ENCODE measurements around the gene PCCA. TPM values are rescaled to one million over a fixed set of nuclear protein-coding genes. Genes with fewer than 3 reads are reported as not detected.

Gene PCCA
- total RNA-seq, 1 donor from 2014 or later = 3.6 TPM

- TF ChIP-seq, protein P1, sequence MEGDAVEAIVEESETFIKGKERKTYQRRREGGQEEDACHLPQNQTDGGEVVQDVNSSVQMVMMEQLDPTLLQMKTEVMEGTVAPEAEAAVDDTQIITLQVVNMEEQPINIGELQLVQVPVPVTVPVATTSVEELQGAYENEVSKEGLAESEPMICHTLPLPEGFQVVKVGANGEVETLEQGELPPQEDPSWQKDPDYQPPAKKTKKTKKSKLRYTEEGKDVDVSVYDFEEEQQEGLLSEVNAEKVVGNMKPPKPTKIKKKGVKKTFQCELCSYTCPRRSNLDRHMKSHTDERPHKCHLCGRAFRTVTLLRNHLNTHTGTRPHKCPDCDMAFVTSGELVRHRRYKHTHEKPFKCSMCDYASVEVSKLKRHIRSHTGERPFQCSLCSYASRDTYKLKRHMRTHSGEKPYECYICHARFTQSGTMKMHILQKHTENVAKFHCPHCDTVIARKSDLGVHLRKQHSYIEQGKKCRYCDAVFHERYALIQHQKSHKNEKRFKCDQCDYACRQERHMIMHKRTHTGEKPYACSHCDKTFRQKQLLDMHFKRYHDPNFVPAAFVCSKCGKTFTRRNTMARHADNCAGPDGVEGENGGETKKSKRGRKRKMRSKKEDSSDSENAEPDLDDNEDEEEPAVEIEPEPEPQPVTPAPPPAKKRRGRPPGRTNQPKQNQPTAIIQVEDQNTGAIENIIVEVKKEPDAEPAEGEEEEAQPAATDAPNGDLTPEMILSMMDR (IDR thresholded peaks at IDR 0.05) = no peak
- no peaks in the 10 kb centered on the region for H3K9me3 ChIP-seq
- H3K27me3 ChIP-seq = no peaks in the 10 kb centered on the region
- intact Hi-C loops (cut with DNase I) = no loop called here
- H3K4me3 ChIP-seq = no peak overlapping the region
- no peak overlapping the region for H3K27ac ChIP-seq
- H3K4me1 ChIP-seq = no peaks in the 10 kb centered on the region
- H3K36me3 ChIP-seq = no peaks in the 10 kb centered on the region
- no peak for DNase-seq (ENCODE audit: low spot score in 2 of 2)
Observed at GRCh38 chr13:100363874-100364273, 275.0 kb downstream of the PCCA start.

DNA sequence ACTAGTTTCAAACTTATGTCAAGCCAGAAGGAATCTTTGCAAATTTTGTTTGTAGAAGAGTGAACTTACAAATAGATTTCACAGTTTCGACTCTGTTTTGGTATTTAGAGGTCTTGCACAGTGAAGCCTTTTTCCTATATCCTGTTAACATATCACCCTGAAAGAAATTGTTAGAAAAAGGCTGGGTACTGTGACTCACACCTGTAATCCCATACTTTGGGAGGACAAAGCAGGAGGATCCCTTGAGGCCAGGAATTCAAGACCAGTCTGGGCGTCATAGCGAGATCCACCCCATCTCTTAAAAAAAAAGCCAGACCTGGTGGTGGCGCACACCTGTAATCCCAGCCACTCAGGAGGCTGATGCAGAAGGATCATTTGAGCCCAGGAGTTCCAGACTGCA is 275.7 kb downstream of the PCCA start:
- Histone ChIP-seq H3K27me3 (no peaks in the 10 kb centered on the region), H3K27ac (no peak overlapping the region), H3K4me1 (no peaks in the 10 kb centered on the region), H3K9me3 (no peaks in the 10 kb centered on the region), H3K36me3 (no peaks in the 10 kb centered on the region), H3K4me3 (no peak overlapping the region)
- TF ChIP-seq, protein P1 (IDR thresholded peaks at IDR 0.05) = no peak
- intact Hi-C loops (cut with DNase I) = no loop called here
- DNase-seq (ENCODE audit: low spot score in 2 of 2) = no peak

GRCh38 chr13:100365680-100366079 is 276.8 kb downstream of the PCCA start:
- no peaks in the 10 kb centered on the region for H3K4me1 ChIP-seq
- no peak overlapping the region for H3K27ac ChIP-seq
- no peaks in the 10 kb centered on the region for H3K9me3 ChIP-seq
- no peak for DNase-seq (ENCODE audit: low spot score in 2 of 2)
- TF ChIP-seq, protein P1 (IDR thresholded peaks at IDR 0.05) = no peak
- no peaks in the 10 kb centered on the region for H3K36me3 ChIP-seq
- intact Hi-C loops (cut with DNase I) = no loop called here
- H3K4me3 ChIP-seq = no peak overlapping the region
- H3K27me3 ChIP-seq = no peaks in the 10 kb centered on the region

DNA sequence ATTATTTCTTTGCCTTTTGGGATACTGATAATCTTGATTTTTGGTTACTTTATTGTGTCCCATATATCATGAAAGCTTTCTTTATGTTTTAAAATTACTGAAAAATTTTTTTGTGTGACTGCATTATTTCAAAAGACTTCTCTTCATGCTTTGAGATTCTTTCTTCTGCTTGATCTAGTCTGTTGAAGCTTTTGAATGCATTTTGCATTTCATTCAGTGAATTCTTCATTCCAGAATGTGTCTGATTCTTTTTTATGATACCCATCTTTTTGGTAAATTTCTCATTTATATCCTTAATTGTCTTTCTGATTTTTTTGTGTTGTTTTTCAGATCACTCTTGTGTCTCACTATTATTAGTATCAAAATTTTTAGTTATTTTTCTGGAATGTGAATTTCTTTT is 289.6 kb downstream of the PCCA start:
- DNase-seq (ENCODE audit: low spot score in 2 of 2) = no peak
- H3K27ac ChIP-seq = no peak overlapping the region
- TF ChIP-seq, protein P1 (IDR thresholded peaks at IDR 0.05) = no peak
- peaks cover 0 to 29% of the 10 kb centered on the region in 2 donors for H3K36me3 ChIP-seq
- no peak overlapping the region for H3K4me3 ChIP-seq
- intact Hi-C loops (cut with DNase I) = no loop called here
- H3K27me3 ChIP-seq = no peaks in the 10 kb centered on the region
- H3K9me3 ChIP-seq = peaks cover 8 to 41% of the 10 kb centered on the region in 2 donors
- no peaks in the 10 kb centered on the region for H3K4me1 ChIP-seq

DNA sequence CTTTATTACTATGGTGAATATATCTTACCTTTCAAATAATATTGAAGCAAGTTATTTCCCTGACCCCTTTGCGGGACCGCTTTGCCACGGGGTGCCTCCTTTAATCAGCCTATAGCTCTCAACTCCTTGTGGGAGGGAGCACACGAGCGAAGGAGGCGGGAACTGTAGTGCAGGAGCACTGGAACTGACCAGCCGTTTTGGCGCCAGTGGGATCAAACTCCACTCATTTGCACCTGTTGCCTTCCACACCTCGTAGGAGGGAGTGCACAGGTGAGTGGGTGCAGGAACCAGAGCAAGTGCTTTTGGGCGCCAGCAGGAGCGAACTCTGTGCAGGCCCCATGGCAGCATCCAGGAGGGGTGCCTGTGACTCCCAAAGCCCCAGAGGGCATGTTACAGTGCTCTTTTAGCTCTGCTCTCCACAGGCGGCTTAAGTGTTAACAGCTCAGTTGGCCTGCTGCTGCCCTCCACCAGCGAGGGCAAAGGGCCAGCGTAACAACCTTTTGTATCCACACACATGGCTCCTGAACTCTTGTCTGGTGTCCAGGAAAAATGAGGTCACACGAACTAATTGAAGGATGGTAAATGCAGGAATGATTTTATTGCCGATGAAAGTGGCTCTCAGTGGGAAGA is 292.8 kb downstream of the PCCA start:
- no peak for DNase-seq (ENCODE audit: low spot score in 2 of 2)
- Histone ChIP-seq H3K4me1 (no peaks in the 10 kb centered on the region), H3K4me3 (no peak overlapping the region), H3K9me3 (peaks cover 0 to 27% of the 10 kb centered on the region in 2 donors), H3K27me3 (no peaks in the 10 kb centered on the region), H3K27ac (no peak overlapping the region), H3K36me3 (peaks cover under 1 to 11% of the 10 kb centered on the region in 2 donors)
- TF ChIP-seq, protein P1 (IDR thresholded peaks at IDR 0.05) = no peak
- intact Hi-C loops (cut with DNase I) = no loop called here

DNA sequence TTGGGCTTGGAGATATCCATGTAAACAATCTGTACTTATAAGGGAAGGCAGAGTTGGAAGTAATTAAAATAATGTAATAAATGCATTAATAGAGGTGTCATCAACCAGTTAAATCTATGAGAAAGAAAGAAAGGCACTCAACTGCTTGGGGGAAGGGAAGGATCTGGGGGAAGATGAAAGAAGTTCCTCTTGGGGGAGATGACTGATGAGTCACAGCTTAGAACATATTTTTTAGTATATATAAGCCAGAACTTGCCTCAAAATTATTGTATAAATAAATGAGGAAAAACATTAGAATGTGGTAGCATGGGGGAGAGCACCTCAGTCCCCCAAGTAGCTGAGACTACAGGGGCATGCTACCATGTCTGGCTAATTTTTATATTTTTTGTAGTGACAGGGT is 293.9 kb downstream of the PCCA start:
- TF ChIP-seq, protein P1 (IDR thresholded peaks at IDR 0.05) = no peak
- intact Hi-C loops (cut with DNase I) = no loop called here
- no peaks in the 10 kb centered on the region for H3K4me1 ChIP-seq
- no peaks in the 10 kb centered on the region for H3K27me3 ChIP-seq
- H3K36me3 ChIP-seq = peaks cover 4 to 5% of the 10 kb centered on the region in 2 donors
- no peak for DNase-seq (ENCODE audit: low spot score in 2 of 2)
- no peak overlapping the region for H3K4me3 ChIP-seq
- H3K27ac ChIP-seq = no peak overlapping the region
- H3K9me3 ChIP-seq = peaks cover 0 to 17% of the 10 kb centered on the region in 2 donors
